OCI-LY1 (cell line): ENCODE measurements around the gene LIME1.

Experiments
- EZH2 ChIP-seq: fragments of 200-600 bp; sonication (generic), shearing (Covaris generic); IDR thresholded peaks from 2 replicates; pipeline ENCODE4 v1.8.0; 2017; ENCODE audit warnings: borderline replicate concordance, mixed run types, mild to moderate bottlenecking, antibody characterized with exemption, low read length, moderate library complexity, mixed read lengths
- TF ChIP-seq, protein P1 (sequence below): fragments of 200-600 bp; sonication (generic), shearing (Covaris generic); IDR thresholded peaks from 2 replicates; pipeline ENCODE4 v1.5.1; 2017; ENCODE audit warnings: mild to moderate bottlenecking, antibody characterized with exemption, low read length, moderate library complexity, mixed read lengths

DNA sequence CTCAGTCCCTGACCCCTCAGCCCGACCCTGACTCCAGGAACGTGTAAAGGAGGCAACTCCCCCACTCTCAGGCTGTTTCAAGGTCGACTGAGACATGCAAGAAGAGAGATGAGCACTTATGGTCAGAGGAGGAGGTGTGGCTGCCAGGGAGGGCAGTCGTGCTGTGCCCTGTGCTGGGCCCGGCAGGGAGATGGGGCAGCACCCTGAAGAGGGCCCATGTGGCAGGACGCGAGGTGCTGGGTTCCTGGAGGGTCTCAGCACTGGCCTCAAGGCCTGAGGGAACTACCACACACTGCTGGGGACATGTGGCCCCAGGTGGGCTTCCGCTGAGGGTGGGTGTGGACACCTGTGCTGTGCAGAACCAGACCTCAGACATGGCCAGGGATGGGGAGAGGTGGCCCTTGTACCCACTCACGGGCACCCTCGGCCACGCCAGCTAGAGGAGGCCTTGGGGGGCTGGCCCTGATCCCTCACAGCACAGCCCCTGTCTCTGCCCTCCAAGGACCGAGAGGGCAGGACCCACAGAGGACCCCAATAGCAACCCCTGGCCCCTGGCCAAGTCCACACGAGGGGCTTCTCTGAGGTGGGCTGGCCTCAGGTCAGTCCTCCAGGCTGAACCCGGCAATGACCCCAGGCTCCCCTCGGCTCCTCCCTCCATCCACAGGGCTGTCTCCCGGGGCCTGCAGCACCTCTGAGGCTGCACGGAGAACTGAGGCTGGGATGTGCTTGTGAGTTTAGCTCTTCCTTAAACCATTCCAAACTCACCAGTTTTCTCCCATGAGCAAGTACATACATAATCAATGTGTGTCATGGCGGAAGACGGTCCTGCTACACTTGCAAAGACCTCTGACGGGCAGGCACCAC, 11.8 kb downstream of the LIME1 start:
- TF ChIP-seq EZH2: no peak
- TF ChIP-seq, protein P1, sequence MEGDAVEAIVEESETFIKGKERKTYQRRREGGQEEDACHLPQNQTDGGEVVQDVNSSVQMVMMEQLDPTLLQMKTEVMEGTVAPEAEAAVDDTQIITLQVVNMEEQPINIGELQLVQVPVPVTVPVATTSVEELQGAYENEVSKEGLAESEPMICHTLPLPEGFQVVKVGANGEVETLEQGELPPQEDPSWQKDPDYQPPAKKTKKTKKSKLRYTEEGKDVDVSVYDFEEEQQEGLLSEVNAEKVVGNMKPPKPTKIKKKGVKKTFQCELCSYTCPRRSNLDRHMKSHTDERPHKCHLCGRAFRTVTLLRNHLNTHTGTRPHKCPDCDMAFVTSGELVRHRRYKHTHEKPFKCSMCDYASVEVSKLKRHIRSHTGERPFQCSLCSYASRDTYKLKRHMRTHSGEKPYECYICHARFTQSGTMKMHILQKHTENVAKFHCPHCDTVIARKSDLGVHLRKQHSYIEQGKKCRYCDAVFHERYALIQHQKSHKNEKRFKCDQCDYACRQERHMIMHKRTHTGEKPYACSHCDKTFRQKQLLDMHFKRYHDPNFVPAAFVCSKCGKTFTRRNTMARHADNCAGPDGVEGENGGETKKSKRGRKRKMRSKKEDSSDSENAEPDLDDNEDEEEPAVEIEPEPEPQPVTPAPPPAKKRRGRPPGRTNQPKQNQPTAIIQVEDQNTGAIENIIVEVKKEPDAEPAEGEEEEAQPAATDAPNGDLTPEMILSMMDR: no peak
